Body of pancreas (tissue), 4 donors: ENCODE data around the gene SPAG9.

Experiments
- POLR2A ChIP-seq, 3 donors: fragments of 450-650 bp; IDR thresholded peaks; one replicate each; pipeline ENCODE4 v1.6.1; 2016; ENCODE audit warnings: antibody characterized with exemption in 3 of 3, mild to moderate bottlenecking in 2 of 3
- TF ChIP-seq, protein P1 (sequence below), 7 experiments: fragments of 450-650 bp in 4 of 7; fragments of 200-600 bp in 3 of 7; sonication (generic) in 3 of 7; IDR thresholded peaks; one replicate each; pipeline ENCODE4 v1.5.1; 2016 to 2019; ENCODE audit warnings: antibody characterized with exemption in 7 of 7

DNA sequence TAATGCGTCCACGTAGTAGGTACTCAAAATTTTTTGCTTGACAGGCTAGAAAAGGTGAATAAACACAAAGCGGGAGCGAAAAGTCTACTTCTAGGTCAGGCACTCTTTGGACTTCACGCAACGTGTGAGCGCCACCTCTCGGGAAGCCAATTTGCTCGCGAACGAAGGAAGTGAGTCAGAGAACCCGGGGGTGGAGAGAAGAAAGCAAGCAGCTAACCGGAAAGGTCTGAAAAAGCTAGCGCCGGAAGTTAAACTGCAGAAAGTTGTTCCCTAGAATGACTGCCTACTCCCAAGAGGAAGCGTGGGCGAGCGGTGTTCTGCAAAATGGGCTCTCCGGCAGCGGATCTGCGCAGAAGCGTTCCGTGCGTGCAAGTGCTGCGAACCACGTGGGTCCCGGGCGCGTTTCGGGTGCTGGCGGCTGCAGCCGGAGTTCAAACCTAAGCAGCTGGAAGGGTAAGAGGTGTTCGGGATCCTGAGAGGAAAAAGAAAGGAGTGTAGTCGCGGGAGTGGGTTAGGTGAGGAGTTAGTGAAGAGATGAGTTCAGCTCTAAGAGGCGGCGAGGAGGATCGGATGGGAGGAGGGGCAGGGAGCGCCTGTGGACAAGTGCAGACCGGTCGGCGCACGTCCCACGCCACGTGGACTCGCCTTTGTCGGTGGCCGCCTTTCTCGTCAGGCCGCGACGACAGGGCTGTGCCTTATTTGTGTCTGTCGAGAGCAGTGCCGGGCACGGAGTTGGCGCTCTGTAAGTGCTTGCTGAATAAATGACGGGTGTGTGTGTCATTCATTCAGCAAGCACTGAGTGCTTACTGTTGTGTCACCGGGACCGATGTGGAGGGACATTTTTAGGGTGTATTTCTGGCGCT lies 32.8 kb upstream of the SPAG9 start, which contains the start of gene NME1:
- TF ChIP-seq, protein P1, sequence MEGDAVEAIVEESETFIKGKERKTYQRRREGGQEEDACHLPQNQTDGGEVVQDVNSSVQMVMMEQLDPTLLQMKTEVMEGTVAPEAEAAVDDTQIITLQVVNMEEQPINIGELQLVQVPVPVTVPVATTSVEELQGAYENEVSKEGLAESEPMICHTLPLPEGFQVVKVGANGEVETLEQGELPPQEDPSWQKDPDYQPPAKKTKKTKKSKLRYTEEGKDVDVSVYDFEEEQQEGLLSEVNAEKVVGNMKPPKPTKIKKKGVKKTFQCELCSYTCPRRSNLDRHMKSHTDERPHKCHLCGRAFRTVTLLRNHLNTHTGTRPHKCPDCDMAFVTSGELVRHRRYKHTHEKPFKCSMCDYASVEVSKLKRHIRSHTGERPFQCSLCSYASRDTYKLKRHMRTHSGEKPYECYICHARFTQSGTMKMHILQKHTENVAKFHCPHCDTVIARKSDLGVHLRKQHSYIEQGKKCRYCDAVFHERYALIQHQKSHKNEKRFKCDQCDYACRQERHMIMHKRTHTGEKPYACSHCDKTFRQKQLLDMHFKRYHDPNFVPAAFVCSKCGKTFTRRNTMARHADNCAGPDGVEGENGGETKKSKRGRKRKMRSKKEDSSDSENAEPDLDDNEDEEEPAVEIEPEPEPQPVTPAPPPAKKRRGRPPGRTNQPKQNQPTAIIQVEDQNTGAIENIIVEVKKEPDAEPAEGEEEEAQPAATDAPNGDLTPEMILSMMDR (IDR thresholded peaks at IDR 0.05), result peak; percentile 71 to 98 (median 96)
- TF ChIP-seq POLR2A (IDR thresholded peaks at IDR 0.05), result peak in 2 of 3 donors; percentile 76 to 83
